ENCODE measurements around the gene NPHS2. TPM values are rescaled to one million over a fixed set of nuclear protein-coding genes. Genes with fewer than 3 reads are reported as not detected.

NPHS2 gene
- total and polyA plus RNA-seq, 2 of the 4 experiments (the other 2 are of a cell fraction): not detected

- no peak overlapping the region for H3K9ac ChIP-seq (ENCODE audit: low read depth, low read length)
- H3K14ac ChIP-seq (replicated peaks; ENCODE audit: low read depth, low read length): no peak overlapping the region
- H4K91ac ChIP-seq (ENCODE audit: insufficient read depth, low read depth, low read length): no peak overlapping the region
- no peak overlapping the region for H4K8ac ChIP-seq (ENCODE audit: low read depth in 2 of 2, low read length in 2 of 2)
- H2AFZ ChIP-seq (replicated peaks; ENCODE audit: low read length, poor library complexity): no peak overlapping the region
- no peak overlapping the region for H3K56ac ChIP-seq (ENCODE audit: extremely low read depth, insufficient read depth, low read length)
- no peak overlapping the region for H2BK5ac ChIP-seq (ENCODE audit: low read depth, low read length, poor library complexity, severe bottlenecking)
- H3K27me3 ChIP-seq (ENCODE audit: control insufficient read depth, insufficient read depth, low read length): peaks cover 32% of the 10 kb centered on the region
- no peaks in the 10 kb centered on the region for H3K79me1 ChIP-seq (ENCODE audit: low read depth in 1 of 2, low read length in 2 of 2)
- intact Hi-C loops (cut with micrococcal nuclease): no loop called here
- no peak overlapping the region for H3K4me2 ChIP-seq (ENCODE audit: low read depth, low read length)
- H2AK9ac ChIP-seq (replicated peaks; ENCODE audit: low read depth, low read length, poor library complexity): no peak overlapping the region
- H3K4ac ChIP-seq (ENCODE audit: low read depth, low read length): no peak overlapping the region
- no peak overlapping the region for H3K27ac ChIP-seq (ENCODE audit: insufficient read depth, low read length)
- no peak for DNase-seq
- no TSS peak for BruUV-seq (replicated peaks)
- no peak overlapping the region for H2AK5ac ChIP-seq (ENCODE audit: low read depth, low read length)
- in situ Hi-C loops (cut with MboI; ENCODE audit: low sequenced_read_pairs): loop anchor here (25.0 kb wide), 1 partner anchor 325 kb away; no protein-coding TSS in a partner anchor
- 58% methylated on average over 2 of the region's 6 CpGs; no CpG with 5 or more reads in 1 of the 2 experiments for WGBS, 2 experiments (ENCODE audit: extremely low coverage in 2 of 2, insufficient read length in 1 of 2)
- peaks cover 2% of the 10 kb centered on the region; the same call in 1 of the 2 replicates for H3K9me3 ChIP-seq (ENCODE audit: control insufficient read depth, insufficient read depth, low read length)
- no peaks in the 10 kb centered on the region for H4K20me1 ChIP-seq (ENCODE audit: insufficient read depth, low read length)
- H3K36me3 ChIP-seq (ENCODE audit: control insufficient read depth, insufficient read depth, low read length): no peaks in the 10 kb centered on the region
- no peak overlapping the region for H2BK20ac ChIP-seq (ENCODE audit: low read depth, low read length)
- no peak overlapping the region for H4K5ac ChIP-seq (ENCODE audit: low read depth, low read length)
- no peak overlapping the region for H3K4me3 ChIP-seq (ENCODE audit: insufficient read depth, low read depth, low read length)
- POLR2A ChIA-PET (ENCODE audit: unreplicated experiment): no interaction called here
- dilution Hi-C loops (cut with HindIII; ENCODE audit: low sequenced_read_pairs, unreplicated experiment): no loop called here
- no peak for ATAC-seq (ENCODE audit: low read depth)
- no peak overlapping the region for H2BK15ac ChIP-seq (ENCODE audit: low read depth, low read length)
- no peaks in the 10 kb centered on the region for H3K4me1 ChIP-seq (ENCODE audit: control insufficient read depth, insufficient read depth, low read length)
- H2BK120ac ChIP-seq (ENCODE audit: low read depth, low read length): no peak overlapping the region
- TF ChIP-seq RCOR1 (IDR thresholded peaks at IDR 0.05; ENCODE audit: insufficient replicate concordance, low read length) (no peak), MAZ (IDR thresholded peaks at IDR 0.05; ENCODE audit: borderline replicate concordance, low read depth, low read length) (no peak), ELK1 (IDR thresholded peaks at IDR 0.05; ENCODE audit: borderline replicate concordance, low read depth, low read length) (no peak), MAFK (IDR thresholded peaks at IDR 0.05; ENCODE audit: low read depth, low read length) (no peak), BHLHE40 (IDR thresholded peaks at IDR 0.05; ENCODE audit: low read depth, low read length) (no peak), FOS (IDR thresholded peaks at IDR 0.05; ENCODE audit: low read depth, low read length) (no peak), POLR2A (IDR thresholded peaks at IDR 0.05; ENCODE audit: low read depth, low read length) (no peak), SMC3 (IDR thresholded peaks at IDR 0.05; ENCODE audit: low read depth, low read length) (no peak), CEBPB (IDR thresholded peaks at IDR 0.05; ENCODE audit: low read depth, low read length) (no peak), USF2 (IDR thresholded peaks at IDR 0.05; ENCODE audit: low read depth, low read length) (no peak), RFX5 (IDR thresholded peaks at IDR 0.05; ENCODE audit: low read depth, low read length) (no peak), CHD1 (IDR thresholded peaks at IDR 0.05; ENCODE audit: low read depth, low read length) (no peak)
- TF ChIP-seq, protein P1, sequence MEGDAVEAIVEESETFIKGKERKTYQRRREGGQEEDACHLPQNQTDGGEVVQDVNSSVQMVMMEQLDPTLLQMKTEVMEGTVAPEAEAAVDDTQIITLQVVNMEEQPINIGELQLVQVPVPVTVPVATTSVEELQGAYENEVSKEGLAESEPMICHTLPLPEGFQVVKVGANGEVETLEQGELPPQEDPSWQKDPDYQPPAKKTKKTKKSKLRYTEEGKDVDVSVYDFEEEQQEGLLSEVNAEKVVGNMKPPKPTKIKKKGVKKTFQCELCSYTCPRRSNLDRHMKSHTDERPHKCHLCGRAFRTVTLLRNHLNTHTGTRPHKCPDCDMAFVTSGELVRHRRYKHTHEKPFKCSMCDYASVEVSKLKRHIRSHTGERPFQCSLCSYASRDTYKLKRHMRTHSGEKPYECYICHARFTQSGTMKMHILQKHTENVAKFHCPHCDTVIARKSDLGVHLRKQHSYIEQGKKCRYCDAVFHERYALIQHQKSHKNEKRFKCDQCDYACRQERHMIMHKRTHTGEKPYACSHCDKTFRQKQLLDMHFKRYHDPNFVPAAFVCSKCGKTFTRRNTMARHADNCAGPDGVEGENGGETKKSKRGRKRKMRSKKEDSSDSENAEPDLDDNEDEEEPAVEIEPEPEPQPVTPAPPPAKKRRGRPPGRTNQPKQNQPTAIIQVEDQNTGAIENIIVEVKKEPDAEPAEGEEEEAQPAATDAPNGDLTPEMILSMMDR (conservative IDR thresholded peaks at IDR 0.05; ENCODE audit: low read depth, low read length): no peak
- H3K23ac ChIP-seq (ENCODE audit: low read depth, low read length): no peak overlapping the region
- H3K18ac ChIP-seq (ENCODE audit: low read depth, low read length): no peak overlapping the region
- CTCF ChIA-PET: no interaction called here
- no peaks in the 10 kb centered on the region for H3K9me1 ChIP-seq (ENCODE audit: insufficient read depth, low read length)
These were observed 11.6 kb upstream of the NPHS2 start for GRCh38 chr1:179587336-179587735.

All from IMR-90 (cell line).